RWPE1 (cell line): ENCODE results near the gene GABPA.

Experiments
- CTCF ChIA-PET: fragments of 350-600 bp; sonication (Branson Sonifier 250); formaldehyde crosslinking; extraction: SDS; loops from one replicate; lab custom pipeline; 2021; lab: Yijun Ruan, JAX
- POLR2A ChIA-PET: fragments of 400-600 bp; formaldehyde crosslinking; extraction: SDS; loops from one replicate; lab custom pipeline; 2020; ENCODE audit warnings: antibody characterized with exemption; ENCODE audit not compliant: low non-redundant PET; lab: Yijun Ruan, JAX
- DNase-seq: peaks from one replicate; pipeline ENCODE4 v3.0.0; 2012; ENCODE audit warnings: low spot score
- H3K27ac ChIP-seq: fragments of 450-650 bp; 2 replicates; pipeline ENCODE4 v1.5.1; 2017
- CTCF ChIP-seq: fragments of 450-650 bp; conservative IDR thresholded peaks from 2 replicates; pipeline ENCODE4 v1.5.1; 2017; ENCODE audit warnings: low read depth, mild to moderate bottlenecking

Gene GABPA

GRCh38 chr21:25735646-25736597 lies 1.1 kb downstream of the GABPA start:
- no peak for TF ChIP-seq CTCF
- peak overlapping the region; percentile 98 for H3K27ac ChIP-seq
- POLR2A ChIA-PET: no interaction called here
- CTCF ChIA-PET: interaction anchor here (0.5 kb wide), 1 partner anchor 16 kb away, joined by 3 read pairs; no protein-coding TSS in a partner anchor
- DNase-seq: peak; percentile 58

- no peak for TF ChIP-seq CTCF
- ChIA-PET CTCF (no interaction called here), POLR2A (no interaction called here)
- H3K27ac ChIP-seq: no peak overlapping the region
- no peak for DNase-seq
Observed at GRCh38 chr21:25737421-25737820, 2.6 kb downstream of the GABPA start.

- CTCF ChIA-PET: interaction anchor here (0.6 kb wide), 2 partner anchors 459 to 571 kb away, joined by 3 to 4 read pairs; no protein-coding TSS in a partner anchor
- DNase-seq: no peak
- no peak overlapping the region for H3K27ac ChIP-seq
- TF ChIP-seq CTCF: no peak
- POLR2A ChIA-PET: no interaction called here
Observed at GRCh38 chr21:25742900-25743299, 8.1 kb downstream of the GABPA start.

GRCh38 chr21:25744854-25745253 lies 10.1 kb downstream of the GABPA start:
- DNase-seq: no peak
- TF ChIP-seq CTCF: no peak
- H3K27ac ChIP-seq: no peak overlapping the region
- ChIA-PET POLR2A (no interaction called here), CTCF (no interaction called here)

GRCh38 chr21:25750085-25750484 lies 15.3 kb downstream of the GABPA start:
- no peak for TF ChIP-seq CTCF
- CTCF ChIA-PET: interaction anchor here (1.8 kb wide), 1 partner anchor 142 kb away, joined by 7 read pairs; no protein-coding TSS in a partner anchor
- POLR2A ChIA-PET: no interaction called here
- no peak overlapping the region for H3K27ac ChIP-seq
- no peak for DNase-seq

GRCh38 chr21:25752416-25752815 lies 17.6 kb downstream of the GABPA start:
- CTCF ChIA-PET: interaction anchor here (0.7 kb wide), 1 partner anchor 9 kb away, joined by 4 read pairs; no protein-coding TSS in a partner anchor
- POLR2A ChIA-PET: no interaction called here

More at GRCh38 chr21:25752416-25752815, 17.6 kb downstream of the GABPA start:
- no peak overlapping the region for H3K27ac ChIP-seq
- DNase-seq: no peak
- no peak for TF ChIP-seq CTCF
